ENCODE results near the gene KRT84.

Gene KRT84, protein sequence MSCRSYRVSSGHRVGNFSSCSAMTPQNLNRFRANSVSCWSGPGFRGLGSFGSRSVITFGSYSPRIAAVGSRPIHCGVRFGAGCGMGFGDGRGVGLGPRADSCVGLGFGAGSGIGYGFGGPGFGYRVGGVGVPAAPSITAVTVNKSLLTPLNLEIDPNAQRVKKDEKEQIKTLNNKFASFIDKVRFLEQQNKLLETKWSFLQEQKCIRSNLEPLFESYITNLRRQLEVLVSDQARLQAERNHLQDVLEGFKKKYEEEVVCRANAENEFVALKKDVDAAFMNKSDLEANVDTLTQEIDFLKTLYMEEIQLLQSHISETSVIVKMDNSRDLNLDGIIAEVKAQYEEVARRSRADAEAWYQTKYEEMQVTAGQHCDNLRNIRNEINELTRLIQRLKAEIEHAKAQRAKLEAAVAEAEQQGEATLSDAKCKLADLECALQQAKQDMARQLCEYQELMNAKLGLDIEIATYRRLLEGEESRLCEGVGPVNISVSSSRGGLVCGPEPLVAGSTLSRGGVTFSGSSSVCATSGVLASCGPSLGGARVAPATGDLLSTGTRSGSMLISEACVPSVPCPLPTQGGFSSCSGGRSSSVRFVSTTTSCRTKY

DNA sequence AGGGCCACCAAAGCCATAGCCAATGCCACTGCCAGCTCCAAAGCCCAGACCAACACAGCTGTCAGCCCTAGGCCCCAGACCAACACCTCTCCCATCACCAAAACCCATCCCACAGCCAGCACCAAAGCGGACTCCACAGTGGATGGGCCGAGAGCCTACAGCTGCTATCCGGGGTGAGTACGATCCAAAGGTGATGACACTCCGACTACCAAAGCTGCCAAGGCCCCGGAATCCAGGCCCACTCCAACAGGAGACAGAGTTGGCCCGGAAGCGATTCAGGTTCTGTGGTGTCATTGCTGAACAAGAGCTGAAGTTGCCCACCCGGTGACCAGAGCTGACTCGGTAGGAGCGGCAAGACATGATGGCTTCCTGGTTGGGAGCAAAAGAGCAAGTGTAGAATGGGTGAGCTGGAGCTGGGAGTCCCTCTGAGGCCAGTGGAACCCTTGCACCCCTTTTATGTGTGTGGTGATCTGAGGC, at the start of gene KRT84:
Gene KRT84 (minus strand): TSS at position 427 of the 477 bp plus-strand sequence. CDS start 67 bp downstream, at position 360.
- no peak for DNase-seq

DNA sequence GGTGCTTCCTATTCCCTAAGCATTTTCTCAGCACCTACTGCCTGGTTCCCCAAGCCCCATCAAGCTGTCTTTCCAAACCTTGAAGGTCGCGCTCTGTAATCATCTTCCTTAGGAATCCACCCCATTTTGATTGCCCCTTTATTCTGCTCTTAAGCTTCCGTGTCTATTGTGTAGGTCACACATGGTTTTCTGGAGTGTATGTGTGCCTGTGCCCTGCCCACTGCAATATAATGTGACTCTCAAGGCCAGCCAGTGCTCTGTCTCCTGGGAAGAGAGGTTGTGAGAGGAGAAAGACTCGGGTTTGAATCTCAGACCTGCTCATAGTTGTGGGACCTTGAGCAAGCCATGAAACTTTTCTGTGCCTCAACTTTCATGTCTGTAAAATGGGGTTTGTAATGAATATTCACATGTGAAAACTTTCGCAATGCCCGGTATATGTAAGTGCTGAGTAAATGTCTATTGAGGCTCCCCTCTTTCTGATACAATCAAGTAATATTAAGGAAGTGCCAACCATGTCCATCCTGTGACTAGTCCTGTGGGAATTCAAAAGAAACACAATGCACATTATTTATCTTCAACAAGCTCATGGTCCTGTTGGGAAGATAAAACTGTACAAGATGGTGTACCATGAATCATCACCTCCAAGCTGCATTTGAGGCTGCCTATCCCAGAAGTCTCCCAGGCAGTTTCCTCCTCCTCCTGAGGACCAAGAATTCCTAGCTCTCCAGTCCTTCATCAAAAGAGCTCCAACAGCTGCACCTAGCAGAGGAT, 49.5 kb upstream of the KRT84 start:
- no peak for DNase-seq

DNA sequence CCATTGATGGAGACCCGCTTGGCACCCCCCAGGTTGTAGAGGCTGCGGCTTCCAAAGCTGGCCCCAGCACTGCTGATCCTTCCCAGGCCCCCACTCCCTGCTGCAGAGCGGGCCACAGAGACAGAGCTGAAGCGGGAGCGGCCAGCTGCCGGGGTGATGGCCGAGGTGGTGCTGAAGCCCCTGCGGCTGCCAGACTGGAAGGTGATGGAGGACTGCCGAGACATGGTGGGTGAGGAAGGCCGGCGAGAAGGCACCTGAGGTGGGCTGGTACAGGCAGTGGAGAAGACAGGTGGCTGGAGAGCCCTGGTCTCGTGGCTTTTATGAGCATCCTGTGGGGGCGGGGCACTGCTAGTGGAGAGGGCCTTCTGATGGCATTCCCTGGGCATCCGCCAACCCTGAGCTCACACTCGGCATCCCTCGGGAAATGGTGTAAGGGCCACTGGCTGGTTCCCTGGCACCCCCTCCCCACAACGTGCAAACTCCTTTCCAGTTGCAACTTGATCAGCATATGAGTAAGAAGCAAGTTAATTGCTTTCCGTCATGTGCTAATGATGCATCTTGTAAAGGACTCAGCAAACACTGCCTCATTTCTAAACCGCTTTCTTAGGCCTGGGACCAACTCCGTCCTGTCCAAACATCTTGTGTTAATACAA, 48.8 kb upstream of the KRT84 start, which contains the start of gene KRT75:
Gene KRT75 (minus strand): TSS at position 291 of the 653 bp plus-strand sequence. CDS start 67 bp downstream, at position 224.
- no peak for DNase-seq

DNA sequence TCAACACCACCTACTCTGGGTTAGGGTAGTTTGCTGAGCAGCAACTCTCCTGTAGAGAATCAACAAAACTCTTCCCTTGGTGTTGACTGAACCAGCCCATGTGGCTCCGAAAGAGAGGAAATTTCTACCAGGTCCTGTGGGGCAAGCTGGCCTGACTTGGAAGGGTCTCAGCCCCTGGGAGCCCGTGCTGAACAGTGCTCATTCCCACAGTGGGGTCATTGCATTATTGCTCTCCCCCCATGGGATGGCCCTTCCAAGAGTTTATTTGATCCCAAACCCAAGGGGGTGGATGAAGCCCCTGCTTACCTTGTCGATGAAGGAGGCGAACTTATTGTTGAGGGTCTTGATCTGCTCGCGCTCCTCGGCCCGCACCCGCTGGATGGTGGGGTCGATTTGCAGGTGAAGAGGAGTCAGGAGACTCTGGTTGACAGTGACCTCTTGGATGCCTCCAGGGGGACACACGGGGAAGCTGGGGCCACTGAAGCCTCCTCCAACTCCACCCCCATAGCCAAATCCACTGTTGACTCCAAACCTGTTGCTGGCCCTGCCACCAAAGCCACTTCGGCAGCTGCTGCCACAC, 48.1 kb upstream of the KRT84 start:
- no peak for DNase-seq

DNA sequence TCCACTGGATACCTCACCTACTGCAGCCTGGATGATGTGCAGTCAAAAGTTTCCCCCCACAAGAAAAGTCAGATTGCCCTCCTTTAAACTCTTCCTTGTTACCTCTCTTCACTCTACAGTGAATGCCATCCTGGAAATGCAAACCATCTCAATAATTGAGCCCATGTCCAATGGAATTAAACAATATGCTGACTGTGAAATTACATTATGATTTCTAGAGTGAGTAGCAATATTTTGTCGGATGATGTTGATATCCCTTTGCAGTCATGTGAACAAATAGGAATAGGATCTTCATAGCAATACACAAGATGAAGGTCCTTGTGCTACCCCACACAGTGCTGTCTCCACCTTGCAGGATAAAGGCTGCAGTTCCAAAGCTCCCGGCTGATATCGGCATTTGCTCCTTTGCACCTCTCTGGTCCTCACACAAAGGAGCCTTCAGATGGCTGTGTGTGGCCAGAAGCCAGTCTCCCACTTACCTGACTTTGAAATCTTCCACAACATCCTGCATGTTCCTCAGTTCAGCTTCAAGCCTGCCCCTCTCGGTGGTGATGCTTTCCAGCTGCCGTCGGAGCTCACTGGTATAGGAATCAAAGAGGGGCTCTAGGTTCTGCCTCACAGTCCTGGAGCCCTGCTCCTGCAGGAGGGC, 47.2 kb upstream of the KRT84 start:
- DNase-seq = no peak

DNA sequence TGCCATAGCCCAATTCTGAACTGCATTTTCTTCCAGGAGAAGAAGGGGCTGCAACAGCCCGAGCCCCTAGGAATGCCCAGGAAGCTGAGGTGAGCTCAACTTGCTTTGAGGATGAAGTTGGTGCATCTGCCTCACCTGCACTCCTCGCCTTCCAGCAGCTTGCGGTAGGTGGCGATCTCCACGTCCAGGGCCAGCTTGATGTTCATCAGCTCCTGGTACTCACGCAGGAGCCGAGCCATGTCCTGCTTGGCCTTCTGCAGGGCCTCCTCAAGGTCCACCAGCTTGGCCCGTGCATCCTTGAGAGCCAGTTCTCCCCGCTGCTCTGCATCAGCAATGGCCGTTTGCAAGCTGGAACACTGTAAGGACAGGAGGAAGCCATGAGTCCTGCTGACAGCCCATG, 42.7 kb upstream of the KRT84 start:
- no peak for DNase-seq

DNA sequence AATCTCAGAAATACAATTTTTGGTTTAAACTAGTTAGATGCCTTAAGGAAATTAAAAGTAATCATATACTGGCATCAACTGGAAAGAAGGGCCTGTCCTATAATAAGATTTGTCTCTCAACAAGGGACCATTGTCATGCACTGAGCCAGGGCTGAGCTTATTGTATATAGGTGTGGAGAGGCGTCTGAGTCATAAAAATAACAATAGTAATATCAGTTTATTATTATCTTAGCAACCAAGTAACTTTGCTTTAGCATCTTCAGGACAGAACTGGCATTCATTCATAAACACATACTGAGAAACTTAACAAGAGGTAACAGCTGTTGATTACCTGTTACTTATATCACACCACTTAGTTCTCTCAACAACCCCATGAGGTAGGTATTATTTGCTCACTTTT, 41.6 kb upstream of the KRT84 start:
- no peak for DNase-seq

DNA sequence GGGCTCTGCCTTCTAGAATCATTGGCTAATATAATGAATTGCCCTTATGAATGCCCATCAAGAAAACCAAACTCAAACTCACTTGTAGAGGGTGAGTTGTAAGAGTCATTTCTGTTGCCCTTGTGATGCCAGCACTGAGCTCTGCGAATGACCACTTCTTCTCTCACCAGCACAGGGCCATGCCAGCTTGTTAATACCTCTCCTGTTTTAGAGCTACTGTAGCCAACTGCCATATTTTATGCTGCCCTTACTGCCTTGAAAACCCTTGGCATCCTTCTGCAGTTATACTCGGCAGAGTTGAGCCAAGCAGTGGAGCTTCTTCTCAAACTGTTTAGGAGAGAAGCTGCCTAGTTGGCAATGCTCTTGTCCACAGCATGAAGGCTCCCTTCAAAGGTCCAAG, 40.6 kb upstream of the KRT84 start:
- DNase-seq = no peak

DNA sequence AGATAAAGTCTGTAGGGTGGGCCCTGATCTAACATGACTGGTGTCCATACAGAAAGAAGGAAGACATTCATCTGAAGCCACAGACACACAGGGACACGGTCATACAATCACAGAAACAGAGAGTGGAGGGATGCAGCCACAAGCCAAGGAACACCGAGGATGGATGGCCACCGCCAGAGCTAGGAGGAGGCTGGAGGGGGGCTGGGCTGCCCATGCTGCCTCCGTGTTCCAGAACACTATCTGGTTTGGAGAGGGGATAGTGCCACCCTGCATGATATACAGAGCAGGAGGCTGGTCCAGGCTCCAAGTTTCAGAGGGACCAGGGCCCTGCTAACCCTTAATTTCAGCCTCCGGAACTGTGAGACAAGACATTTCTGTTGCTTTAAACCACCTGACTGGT, 40.0 kb upstream of the KRT84 start:
- DNase-seq = no peak

DNA sequence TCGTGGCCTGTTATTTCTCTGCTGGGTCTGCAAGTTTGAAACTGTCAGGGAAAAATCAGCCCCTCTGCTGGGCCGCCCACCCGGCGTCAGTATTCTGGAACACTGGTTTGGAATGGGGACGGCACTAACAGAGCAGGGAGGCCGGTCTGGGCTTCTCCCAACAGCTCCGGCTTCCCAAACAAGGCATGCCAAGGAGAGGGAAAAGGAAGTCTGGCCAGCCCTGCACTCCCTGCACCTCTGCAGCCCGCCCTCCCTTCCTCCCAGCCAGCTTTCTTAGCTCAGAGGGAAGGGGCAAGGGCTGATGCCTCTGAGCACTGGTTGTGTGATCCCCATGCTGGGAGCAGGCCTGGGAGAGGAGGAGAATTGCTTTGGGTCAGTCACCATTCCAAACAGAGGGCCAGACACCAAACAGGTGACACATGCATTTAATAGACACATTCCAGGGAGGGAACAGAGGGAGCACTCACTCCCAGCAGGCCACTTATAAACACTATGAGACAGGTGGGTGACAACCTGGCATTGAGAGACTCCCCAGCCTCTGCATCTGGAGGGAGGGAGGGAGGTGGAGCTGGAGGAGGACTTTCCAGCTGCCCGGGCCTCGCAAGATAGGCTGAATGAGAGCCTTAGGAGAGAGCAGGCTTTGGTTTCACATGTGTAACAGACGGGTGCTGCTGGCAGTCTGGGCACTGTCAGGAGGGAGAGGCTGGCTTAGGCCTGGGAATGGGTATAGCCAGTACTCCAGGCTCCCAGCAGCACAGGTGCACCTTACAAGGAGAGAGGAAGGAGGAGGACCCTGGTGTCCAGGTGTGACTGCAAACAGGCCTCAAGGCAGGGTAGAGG, 38.4 kb upstream of the KRT84 start:
- DNase-seq = no peak

DNA sequence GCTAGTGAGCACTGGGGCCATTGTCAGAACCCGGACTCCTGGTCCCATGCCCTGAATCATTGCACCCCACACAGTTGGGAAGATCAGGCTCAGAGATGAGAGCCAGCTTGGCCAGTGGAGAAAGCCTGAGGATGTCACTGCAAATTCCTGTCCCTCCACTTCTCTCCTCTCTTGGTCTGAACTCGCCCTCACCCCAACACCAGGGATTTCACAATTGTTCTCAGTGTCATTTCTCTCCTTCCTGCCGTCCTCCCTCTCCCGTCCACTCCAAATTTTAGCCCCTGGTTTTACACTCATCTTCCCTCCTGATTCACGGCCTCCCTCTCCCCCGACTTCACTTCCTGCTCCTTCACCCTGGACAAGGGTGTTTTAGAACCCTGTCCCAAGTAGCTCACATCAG, 37.6 kb upstream of the KRT84 start:
- DNase-seq = no peak

DNA sequence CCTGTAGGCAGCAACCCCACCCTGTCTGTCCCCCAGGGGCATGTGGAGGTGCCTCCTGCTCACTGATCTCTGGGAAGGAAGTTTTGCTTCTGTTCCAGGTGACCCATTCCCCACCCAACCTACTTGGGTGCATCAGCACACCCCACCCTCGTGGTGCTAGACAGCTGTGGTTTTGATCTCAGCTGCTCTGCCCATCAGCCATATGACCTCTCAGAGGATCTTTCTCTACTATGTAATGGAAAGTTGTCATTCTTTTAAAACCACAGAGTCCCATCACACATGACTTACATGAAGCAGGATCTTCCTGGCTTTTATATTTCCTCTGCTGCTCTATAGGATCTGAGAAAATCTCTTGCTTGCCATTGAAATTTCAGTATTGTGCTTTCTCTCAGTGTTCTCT, 34.2 kb upstream of the KRT84 start:
- DNase-seq = no peak

DNA sequence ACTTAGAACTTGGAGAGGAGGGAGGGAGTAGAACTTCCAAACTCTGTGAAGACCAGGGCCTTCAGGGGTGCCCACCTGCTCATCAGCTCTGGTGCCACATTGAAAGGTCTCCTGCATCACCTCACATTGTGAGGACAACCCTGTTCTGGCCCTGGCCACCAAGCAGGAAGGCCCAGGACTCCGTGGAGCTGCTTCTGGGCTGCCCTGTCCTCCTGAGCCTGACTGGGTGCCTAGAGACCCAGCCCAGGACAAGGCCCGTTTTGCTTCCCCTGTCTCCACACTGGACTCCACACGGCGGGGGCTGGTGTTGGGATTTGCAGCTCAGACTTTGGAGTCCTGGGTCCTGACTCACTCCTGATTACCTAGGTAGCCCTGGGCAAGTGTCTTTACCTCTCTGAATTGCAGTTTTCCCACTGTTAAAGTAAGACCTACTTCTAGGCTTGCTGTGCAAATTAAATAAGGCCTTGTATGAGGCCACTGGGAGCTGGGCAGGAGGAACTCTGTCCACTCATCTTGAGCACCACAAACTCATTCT, 33.2 kb upstream of the KRT84 start:
- DNase-seq = no peak

DNA sequence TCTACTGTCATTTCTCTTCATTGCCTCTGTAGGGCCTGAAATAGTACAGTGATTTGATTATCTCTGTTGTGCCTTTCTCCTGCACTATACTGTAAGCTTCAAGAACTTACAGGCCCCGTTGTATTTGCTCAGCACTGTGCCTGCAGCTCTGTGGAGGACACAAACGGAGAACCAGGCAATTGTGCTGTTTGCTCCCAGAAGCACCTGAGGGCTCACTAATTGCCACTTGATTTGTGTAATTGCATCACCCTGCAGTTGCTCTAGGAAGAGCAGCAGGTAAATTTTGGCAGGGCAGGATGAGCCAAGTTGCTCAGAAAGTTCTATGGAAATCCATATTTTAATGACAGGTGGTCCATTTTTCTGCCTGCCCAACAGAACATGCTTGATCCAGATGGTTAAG, 32.3 kb upstream of the KRT84 start:
- no peak for DNase-seq

DNA sequence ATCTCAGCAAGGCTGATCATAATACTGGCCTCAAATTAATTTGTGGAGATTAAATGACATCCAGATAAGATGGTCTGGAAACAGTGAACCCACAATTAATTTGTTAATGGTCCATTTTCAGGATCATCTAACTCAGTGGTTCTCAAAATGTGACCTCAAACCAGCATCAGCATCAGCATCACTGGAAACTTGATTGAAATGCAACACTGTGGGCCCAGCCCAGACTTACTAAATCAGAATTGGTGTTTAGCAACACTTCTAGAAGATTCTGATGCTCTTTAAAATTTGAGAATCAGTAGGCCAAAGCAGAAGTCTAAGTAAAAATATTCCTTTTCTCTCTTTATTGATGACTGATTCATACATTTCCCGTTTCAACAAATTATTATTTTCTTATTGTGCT, 31.3 kb upstream of the KRT84 start:
- DNase-seq = no peak

DNA sequence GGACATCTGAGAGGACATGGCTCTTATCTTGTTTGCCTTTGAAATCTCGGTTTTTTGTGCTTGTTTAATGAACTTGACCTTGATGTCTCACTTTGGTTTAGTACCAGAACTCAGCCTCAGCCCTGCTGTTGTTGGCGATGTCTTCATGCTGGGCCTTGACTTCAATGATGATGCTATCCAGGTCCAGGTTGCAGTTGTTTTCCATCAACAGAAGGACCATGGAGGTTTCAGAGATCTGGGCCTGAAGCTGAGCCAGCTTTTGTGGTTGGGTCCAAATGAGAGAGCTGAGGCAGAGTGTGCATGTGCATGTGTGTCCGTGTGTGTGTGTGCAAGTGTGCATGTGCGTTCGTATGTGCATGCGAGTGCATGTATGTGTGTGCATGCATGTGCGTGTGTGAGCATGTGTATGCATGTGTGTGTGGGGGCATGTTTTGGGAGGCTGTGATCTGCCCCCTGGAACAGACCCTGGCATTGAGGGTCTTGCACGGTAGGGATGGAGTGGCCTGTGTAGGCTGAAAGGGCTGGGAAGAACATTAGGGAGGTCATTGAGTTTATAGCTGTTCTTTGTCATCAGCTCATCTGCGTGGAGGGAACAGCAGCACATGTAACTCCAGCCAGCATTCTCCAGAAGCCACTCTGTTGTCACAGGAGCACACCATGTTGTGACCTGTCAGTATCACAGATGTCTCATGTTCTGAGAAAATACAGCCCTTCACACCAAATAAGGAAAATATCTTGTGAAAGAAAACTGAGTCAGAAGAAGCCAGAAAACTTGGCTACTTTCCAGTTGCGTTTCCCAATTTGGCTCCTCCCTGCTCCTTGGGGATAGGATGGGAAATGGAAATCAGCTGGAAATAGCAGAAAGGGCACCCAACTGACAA, 30.7 kb upstream of the KRT84 start:
- no peak for DNase-seq

DNA sequence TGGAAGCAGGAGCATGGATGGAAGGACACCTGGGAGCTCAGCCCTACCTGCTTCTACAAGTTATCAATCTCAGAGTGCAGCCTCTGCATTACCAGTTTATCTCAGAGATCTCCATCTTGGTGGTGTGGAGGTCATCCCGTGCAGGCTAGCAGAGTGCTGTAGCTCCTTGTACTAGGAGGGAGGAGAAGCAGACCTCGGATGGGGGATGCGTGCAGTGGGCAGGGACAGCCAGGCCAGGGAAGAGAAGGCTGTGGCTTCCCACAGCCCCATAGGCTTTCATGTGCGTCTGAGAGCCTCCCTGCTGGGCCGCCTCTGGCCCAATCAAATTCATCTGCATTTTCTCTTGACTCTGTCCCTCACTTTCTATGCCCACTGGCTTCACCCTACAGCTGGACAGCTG, 29.5 kb upstream of the KRT84 start:
- no peak for DNase-seq

DNA sequence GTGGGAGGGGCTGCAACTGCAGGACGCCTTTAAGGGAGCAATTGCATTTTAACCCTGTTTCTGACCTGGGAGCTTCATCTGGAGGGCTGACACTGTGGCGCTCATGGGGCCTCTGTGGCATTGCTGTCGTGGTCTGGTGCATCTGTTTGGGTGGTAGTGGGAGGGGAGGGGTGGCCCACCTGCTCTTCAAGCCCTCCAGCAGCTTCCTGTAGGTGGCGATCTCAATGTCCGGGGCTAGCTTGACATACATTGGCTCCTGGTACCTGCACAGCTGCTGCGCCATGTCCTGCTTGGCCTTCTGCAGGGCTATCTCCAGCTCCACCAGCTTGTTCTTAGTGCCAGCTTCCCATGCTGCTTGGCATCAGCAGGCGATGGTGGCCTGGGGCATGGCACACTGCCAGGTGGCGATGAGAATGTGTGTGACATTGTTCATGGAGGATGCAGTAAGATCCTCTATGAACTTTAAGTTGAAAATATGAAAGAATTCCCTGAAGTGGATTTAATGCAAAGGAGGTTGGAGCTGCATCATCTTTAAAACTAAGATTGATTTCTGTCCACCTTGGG, 28.4 kb upstream of the KRT84 start:
- no peak for DNase-seq

DNA sequence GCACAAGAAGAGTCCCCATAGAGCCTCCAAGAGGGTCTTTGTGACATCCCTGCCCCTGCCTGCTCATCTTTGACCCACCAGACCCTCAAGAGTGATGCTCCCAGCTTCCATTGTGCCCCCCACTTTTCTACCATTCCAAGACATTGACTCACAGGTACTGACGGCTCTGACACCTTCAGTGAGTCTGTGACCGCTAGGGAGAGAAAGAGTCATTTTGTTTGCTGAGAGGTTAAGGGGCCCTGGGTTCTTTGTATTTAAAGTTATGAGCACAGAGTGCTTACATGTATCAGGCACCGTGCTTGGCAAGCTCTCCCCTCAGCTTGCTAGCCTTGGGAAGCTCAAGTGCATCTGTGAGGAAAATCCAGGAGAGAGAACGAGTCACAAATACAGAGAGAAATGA, 27.8 kb upstream of the KRT84 start:
- no peak for DNase-seq

DNA sequence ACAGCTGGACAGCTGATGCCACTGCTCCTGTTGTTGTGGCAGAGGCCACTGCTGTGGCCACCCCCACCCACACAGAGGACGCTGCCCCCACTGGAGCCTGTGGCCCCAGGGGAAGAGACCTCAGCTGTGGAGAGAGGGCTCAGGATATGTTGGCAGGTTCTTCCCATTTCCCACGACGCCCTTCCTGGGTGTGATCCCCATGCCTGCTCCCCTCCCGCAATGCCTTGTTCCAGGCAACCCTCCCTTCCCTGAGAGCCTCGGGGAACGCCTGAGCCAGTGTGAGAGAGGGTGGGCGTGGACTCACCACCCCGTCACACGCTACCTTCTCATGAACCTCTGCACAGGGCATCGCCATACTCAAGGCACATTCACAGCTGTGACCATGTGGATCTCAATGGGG, 26.4 kb upstream of the KRT84 start:
- no peak for DNase-seq
